H1 (cell line): ENCODE measurements around the gene SFMBT2. TPM values are rescaled to one million over a fixed set of nuclear protein-coding genes. Genes with fewer than 3 reads are reported as not detected.

Source experiments
- CTCF ChIA-PET: fragments of 300-600 bp; sonication (Branson Sonifier 250); formaldehyde crosslinking; loops from one replicate; lab custom pipeline; 2021; ENCODE audit not compliant: partially characterized antibody; lab: Charles Lee
- POLR2A ChIA-PET: fragments of 300-600 bp; sonication (Branson Sonifier 250); formaldehyde crosslinking; loops from one replicate; lab custom pipeline; 2021; ENCODE audit warnings: inconsistent platforms; ENCODE audit not compliant: partially characterized antibody; lab: Charles Lee
- DNase-seq, 2 experiments: peaks; one replicate each; pipeline versions ENCODE4 v3.0.0 to v3.0.0-alpha.2; 2010 to 2022; ENCODE audit warnings: low spot score in 2 of 2, low read depth in 1 of 2, mixed read lengths in 1 of 2
- FAIRE-seq: peaks from 2 replicates; lab custom pipeline; 2011; peaks lifted over from hg19 to GRCh38; lab: Jason Lieb, UNC
- H2AFZ ChIP-seq: 2 replicates; pipeline ENCODE4 v1.8.1; 2012; ENCODE audit warnings: low read length, inconsistent platforms
- H2AK5ac ChIP-seq: 2 replicates; pipeline ENCODE4 v1.6.1; 2013; ENCODE audit warnings: low read depth, low read length
- H2BK120ac ChIP-seq: replicated peaks from 2 replicates; pipeline ENCODE3; 2013; ENCODE audit warnings: low read depth, low read length, inconsistent platforms
- H2BK12ac ChIP-seq: 2 replicates; pipeline ENCODE4 v1.6.1; 2013; ENCODE audit warnings: low read depth, low read length
- H2BK15ac ChIP-seq: 2 replicates; pipeline ENCODE4 v1.6.1; 2013; ENCODE audit warnings: low read length
- H2BK20ac ChIP-seq: 2 replicates; pipeline ENCODE4 v1.6.1; 2013; ENCODE audit warnings: low read length
- H2BK5ac ChIP-seq: 2 replicates; pipeline ENCODE4 v1.6.1; 2013; ENCODE audit warnings: low read depth, low read length
- H3K14ac ChIP-seq: 2 replicates; pipeline ENCODE4 v1.6.1; 2013; ENCODE audit warnings: inconsistent platforms; ENCODE audit not compliant: insufficient read length
- H3K18ac ChIP-seq: 2 replicates; pipeline ENCODE4 v1.6.1; 2013; ENCODE audit warnings: low read length; ENCODE audit errors: extremely low read depth
- H3K23ac ChIP-seq: 2 replicates; pipeline ENCODE4 v1.6.1; 2013; ENCODE audit warnings: inconsistent platforms; ENCODE audit not compliant: insufficient read length
- H3K23me2 ChIP-seq: 2 replicates; pipeline ENCODE4 v1.6.1; 2013; ENCODE audit warnings: low read depth, low read length
- H3K27ac ChIP-seq: 2 replicates; pipeline ENCODE4 v1.6.1; 2011; ENCODE audit warnings: low read depth, low read length, inconsistent platforms
- H3K27me3 ChIP-seq, 4 experiments: replicated peaks in 1 of 4; 1 replicate in 1 of 4; 2 replicates in 3 of 4; pipeline versions ENCODE4 v1.6.1 to v1.8.1; 2011 to 2013; ENCODE audit warnings: low read length in 3 of 4, mild to moderate bottlenecking in 3 of 4, inconsistent platforms in 2 of 4, mixed read lengths in 2 of 4, moderate library complexity in 1 of 4; ENCODE audit not compliant: control insufficient read depth in 3 of 4, insufficient read depth in 3 of 4; ENCODE audit errors: extremely low read depth in 1 of 4
- H3K36me3 ChIP-seq, 4 experiments: 2 replicates each; pipeline versions ENCODE4 v1.6.1 to v1.8.1; 2011 to 2013; ENCODE audit warnings: mild to moderate bottlenecking in 4 of 4, low read length in 3 of 4, moderate library complexity in 2 of 4, control low read depth in 1 of 4, inconsistent platforms in 1 of 4; ENCODE audit not compliant: insufficient read depth in 4 of 4, control insufficient read depth in 2 of 4
- H3K4ac ChIP-seq: replicated peaks from 2 replicates; pipeline ENCODE3; 2013; ENCODE audit warnings: low read length, low read depth, mixed read lengths, inconsistent platforms; ENCODE audit not compliant: insufficient read length
- H3K4me1 ChIP-seq, 4 experiments: replicated peaks in 1 of 4; 1 replicate in 1 of 4; 2 replicates in 3 of 4; pipeline versions ENCODE4 v1.6.1 to v1.8.1; 2011 to 2013; ENCODE audit warnings: low read length in 3 of 4, inconsistent platforms in 2 of 4, mixed read lengths in 1 of 4; ENCODE audit not compliant: insufficient read depth in 4 of 4, control insufficient read depth in 3 of 4
- H3K4me2 ChIP-seq, 2 experiments: 2 replicates each; pipeline versions ENCODE4 v1.6.1 to v1.8.1; 2011 to 2013; ENCODE audit warnings: low read depth in 2 of 2, low read length in 2 of 2, control low read depth in 1 of 2, inconsistent platforms in 1 of 2, mild to moderate bottlenecking in 1 of 2; ENCODE audit not compliant: insufficient read depth in 1 of 2
- H3K4me3 ChIP-seq, 4 experiments: fragments of 200-600, 300-600 bp in 1 of 4; sonication (generic), shearing (Covaris generic), sonication (Bioruptor Twin) in 1 of 4; 2 replicates each; pipeline versions ENCODE4 v1.5.1 to v1.8.1; 2011 to 2016; ENCODE audit warnings: low read length in 4 of 4, low read depth in 3 of 4, control low read depth in 2 of 4, inconsistent platforms in 2 of 4, mild to moderate bottlenecking in 2 of 4, mixed read lengths in 1 of 4, moderate library complexity in 1 of 4; ENCODE audit not compliant: insufficient read depth in 2 of 4; ENCODE audit errors: extremely low read depth in 1 of 4
- H3K56ac ChIP-seq: replicated peaks from 2 replicates; pipeline ENCODE3; 2013; ENCODE audit warnings: low read depth, mild to moderate bottlenecking, mixed read lengths, low read length, inconsistent platforms; ENCODE audit not compliant: insufficient read length
- H3K79me1 ChIP-seq: 2 replicates; pipeline ENCODE4 v1.6.1; 2013; ENCODE audit warnings: low read depth, low read length, control low read depth
- H3K79me2 ChIP-seq, 2 experiments: 2 replicates each; pipeline versions ENCODE4 v1.6.1 to v1.8.1; 2012 to 2013; ENCODE audit warnings: low read length in 2 of 2, mild to moderate bottlenecking in 2 of 2, inconsistent platforms in 1 of 2; ENCODE audit not compliant: insufficient read depth in 2 of 2, control insufficient read depth in 1 of 2
- H3K9ac ChIP-seq, 4 experiments: replicated peaks in 1 of 4; 1 replicate in 1 of 4; 2 replicates in 3 of 4; pipeline versions ENCODE4 v1.6.1 to v1.8.1; 2011 to 2013; ENCODE audit warnings: low read depth in 3 of 4, low read length in 3 of 4, control low read depth in 2 of 4, mild to moderate bottlenecking in 2 of 4, moderate library complexity in 2 of 4, inconsistent platforms in 1 of 4; ENCODE audit errors: extremely low read depth in 1 of 4
- H3K9me3 ChIP-seq, 2 experiments: 2 replicates each; pipeline versions ENCODE4 v1.6.1 to v1.8.1; 2012 to 2013; ENCODE audit warnings: mild to moderate bottlenecking in 2 of 2, moderate library complexity in 2 of 2, control low read depth in 1 of 2, inconsistent platforms in 1 of 2, low read depth in 1 of 2, low read length in 1 of 2, mixed read lengths in 1 of 2; ENCODE audit not compliant: insufficient read depth in 2 of 2
- H4K20me1 ChIP-seq, 2 experiments: replicated peaks in 1 of 2; 2 replicates each; pipeline versions ENCODE3 to v1.8.1; 2011 to 2013; ENCODE audit warnings: inconsistent platforms in 2 of 2, low read length in 2 of 2, mild to moderate bottlenecking in 1 of 2; ENCODE audit not compliant: insufficient read depth in 2 of 2, control insufficient read depth in 1 of 2
- H4K5ac ChIP-seq: 2 replicates; pipeline ENCODE4 v1.6.1; 2013; ENCODE audit warnings: low read length, low read depth, mixed read lengths, inconsistent platforms; ENCODE audit not compliant: insufficient read length
- H4K8ac ChIP-seq: 2 replicates; pipeline ENCODE4 v1.8.0; 2013; ENCODE audit warnings: mild to moderate bottlenecking, moderate library complexity, low read length, inconsistent platforms; ENCODE audit not compliant: insufficient read depth; ENCODE audit errors: extremely low read depth
- H4K91ac ChIP-seq: replicated peaks from 2 replicates; pipeline ENCODE3; 2013; ENCODE audit warnings: low read length, mixed read lengths, inconsistent platforms; ENCODE audit not compliant: insufficient read length
- JUN ChIP-seq: IDR thresholded peaks from 2 replicates; pipeline ENCODE4 v1.6.1; 2011; ENCODE audit warnings: low read depth, mild to moderate bottlenecking, improper control_type of control experiment, low read length
- NANOG ChIP-seq: IDR thresholded peaks from 2 replicates; pipeline ENCODE4 v1.6.1; 2011; ENCODE audit warnings: low read length, low read depth, mild to moderate bottlenecking, inconsistent platforms; ENCODE audit not compliant: insufficient read depth, poor library complexity, severe bottlenecking
- SIRT6 ChIP-seq: IDR thresholded peaks from one replicate; pipeline ENCODE4 v1.7.1; 2012; ENCODE audit warnings: low read length, inconsistent platforms
- YY1 ChIP-seq: IDR thresholded peaks from 2 replicates; pipeline ENCODE4 v1.6.1; 2011; ENCODE audit warnings: low read depth, mild to moderate bottlenecking, low read length
- WGBS, 2 experiments: shearing (Covaris generic) in 1 of 2; methylation state at CpG; one replicate each; pipeline versions ENCODE4 v1.1.6 to v1.1.7; 2013 to 2015; ENCODE audit warnings: low lambda C conversion rate in 2 of 2, mixed read lengths in 2 of 2, inconsistent platforms in 1 of 2, low coverage in 1 of 2, missing lambda C conversion rate in 1 of 2; ENCODE audit not compliant: insufficient replicate concordance in 2 of 2, insufficient coverage in 1 of 2, insufficient read length in 1 of 2; ENCODE audit errors: extremely low coverage in 1 of 2, missing lambda C conversion rate in 1 of 2; 5-methylcytosine and 5-hydroxymethylcytosine counted together
- polyA plus RNA-seq, 7 experiments: library from polyadenylated mRNA; depleted of rRNA in 3 of 7; stranded (reverse) in 5 of 7; unstranded in 2 of 7; fragments of >200 nt in 5 of 7; fragments of 200-250 nt in 2 of 7; gene quantifications; 1 replicate in 5 of 7; 2 replicates in 1 of 7; 4 replicates in 1 of 7; pipeline versions ENCODE4 v1.2.1 to v1.2.3, GENCODE V29; 2011 to 2013; ENCODE audit warnings: missing spikeins in 2 of 7, mixed read lengths in 2 of 7
- total RNA-seq: library from RNA; stranded (reverse); fragmentation: NEBNext Ultra II Directional; extraction: Animal tissue kit (Norgen Biotek cat#: 25700); gene quantifications from 2 replicates; pipeline ENCODE4 v1.2.1, GENCODE V29; 2021
- TF ChIP-seq, protein P1 (sequence below): IDR thresholded peaks from 2 replicates; pipeline ENCODE4 v1.6.1; 2012; ENCODE audit warnings: low read length, inconsistent platforms

SFMBT2 gene
- total and polyA plus RNA-seq, 2 of the 8 experiments (the other 6 are each of a cell fraction or from before 2014, with no cell fraction given): 2.9 to 11.0 TPM

DNA sequence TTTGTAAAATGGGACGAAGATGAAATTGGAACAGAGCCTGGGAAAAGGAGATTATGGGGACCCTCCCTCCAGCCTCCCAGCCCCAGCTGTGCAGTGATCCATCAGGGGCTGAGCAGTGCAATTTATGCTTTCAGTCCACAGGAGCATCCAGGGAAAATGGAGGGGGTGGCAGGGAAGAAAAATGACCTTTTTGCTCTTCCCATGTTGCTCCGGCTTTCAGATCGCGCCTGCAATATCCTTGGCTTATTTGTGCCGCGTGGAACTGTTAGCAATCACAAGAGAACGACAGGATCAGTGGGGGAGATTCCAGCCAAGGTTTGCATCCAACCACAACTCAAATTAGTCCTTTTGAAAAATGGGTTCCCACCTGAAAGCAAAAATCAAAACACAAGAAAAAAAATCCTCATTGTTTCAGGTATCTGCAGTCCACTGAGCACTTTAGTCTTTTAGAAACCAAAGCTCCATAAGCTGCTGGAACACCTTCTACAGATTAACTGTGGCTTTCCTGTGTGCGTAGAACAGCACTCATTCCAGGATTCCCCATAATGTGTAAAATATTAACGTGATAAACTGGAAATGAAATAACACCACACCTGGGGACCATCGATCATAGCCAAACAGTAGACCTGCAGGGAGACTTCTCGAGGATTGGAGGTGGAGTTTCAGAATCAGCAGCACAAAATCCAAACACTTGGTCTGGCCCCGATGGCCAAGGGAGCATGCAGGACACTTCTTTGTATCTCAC, 30.7 kb upstream of the SFMBT2 start:
- FAIRE-seq: no peak
- no peak overlapping the region for H3K4me3 ChIP-seq
- no peak overlapping the region for H3K18ac ChIP-seq
- ChIA-PET CTCF (interaction anchor here (1.0 to 1.1 kb wide), 2 partner anchors 22 to 553 kb away, joined by 3 read pairs; no protein-coding TSS in a partner anchor), POLR2A (no interaction called here)
- H4K20me1 ChIP-seq: no peaks in the 10 kb centered on the region
- no peaks in the 10 kb centered on the region for H3K27me3 ChIP-seq
- H3K4me1 ChIP-seq: peaks cover 0 to 2% (median 0%) of the 10 kb centered on the region in 4 experiments; a peak in 3 of 7 replicates
- H3K79me1 ChIP-seq: no peaks in the 10 kb centered on the region
- H3K14ac ChIP-seq: no peak overlapping the region
- no peak overlapping the region for H4K8ac ChIP-seq
- no peak overlapping the region for H3K23ac ChIP-seq
- no peaks in the 10 kb centered on the region for H3K36me3 ChIP-seq
- no peak overlapping the region for H3K4me2 ChIP-seq
- H3K9me3 ChIP-seq: no peaks in the 10 kb centered on the region
- no peaks in the 10 kb centered on the region for H3K79me2 ChIP-seq
- no peaks in the 10 kb centered on the region for H3K23me2 ChIP-seq
- H3K4ac ChIP-seq: no peak overlapping the region
- no peak overlapping the region for H2BK5ac ChIP-seq
- H4K5ac ChIP-seq: no peak overlapping the region
- no peak overlapping the region for H3K56ac ChIP-seq
- H2BK20ac ChIP-seq: 0 out of 2 replicates have a peak overlapping the region, but pooled peaks have one; percentile 24
- DNase-seq: no peak
- H2BK15ac ChIP-seq: no peak overlapping the region
- H2AK5ac ChIP-seq: no peak overlapping the region
- no peak overlapping the region for H2BK120ac ChIP-seq
- no peak overlapping the region for H4K91ac ChIP-seq
- WGBS, 2 experiments: 89 to 100% methylated on average over 1 to 12 of the region's 12 CpGs
- H3K9ac ChIP-seq: no peak overlapping the region
- TF ChIP-seq JUN (no peak), YY1 (no peak), SIRT6 (no peak), NANOG (no peak)
- TF ChIP-seq, protein P1, sequence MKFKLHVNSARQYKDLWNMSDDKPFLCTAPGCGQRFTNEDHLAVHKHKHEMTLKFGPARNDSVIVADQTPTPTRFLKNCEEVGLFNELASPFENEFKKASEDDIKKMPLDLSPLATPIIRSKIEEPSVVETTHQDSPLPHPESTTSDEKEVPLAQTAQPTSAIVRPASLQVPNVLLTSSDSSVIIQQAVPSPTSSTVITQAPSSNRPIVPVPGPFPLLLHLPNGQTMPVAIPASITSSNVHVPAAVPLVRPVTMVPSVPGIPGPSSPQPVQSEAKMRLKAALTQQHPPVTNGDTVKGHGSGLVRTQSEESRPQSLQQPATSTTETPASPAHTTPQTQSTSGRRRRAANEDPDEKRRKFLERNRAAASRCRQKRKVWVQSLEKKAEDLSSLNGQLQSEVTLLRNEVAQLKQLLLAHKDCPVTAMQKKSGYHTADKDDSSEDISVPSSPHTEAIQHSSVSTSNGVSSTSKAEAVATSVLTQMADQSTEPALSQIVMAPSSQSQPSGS: no peak
- H2BK12ac ChIP-seq: no peak overlapping the region
- H2AFZ ChIP-seq: 0 out of 2 replicates have a peak overlapping the region, but pooled peaks have one; percentile 30
- no peak overlapping the region for H3K27ac ChIP-seq
